Medulla oblongata (tissue), 1 donor: Measurements from ENCODE around the gene RECQL5.
"Not testable (repeated sequence)": the region's sequence is repeated elsewhere in the genome, so short reads cannot be mapped to it uniquely, and the experiment has no call there.

Experiments
- DNase-seq: peaks from one replicate; pipeline ENCODE4 v3.0.0-alpha.2; 2015; ENCODE audit errors: extremely low spot score

Gene RECQL5

GRCh38 chr17:75592348-75593020 is 74.5 kb downstream of the RECQL5 start:
- no peak for DNase-seq

- no peak for DNase-seq
Observed at GRCh38 chr17:75591722-75592302, 75.1 kb downstream of the RECQL5 start.

- DNase-seq: no peak
Observed at GRCh38 chr17:75590849-75591721, 75.9 kb downstream of the RECQL5 start.

- no peak for DNase-seq
Observed at GRCh38 chr17:75590314-75590761, 76.6 kb downstream of the RECQL5 start.

- no peak for DNase-seq
Observed at GRCh38 chr17:75589919-75590303, 77.0 kb downstream of the RECQL5 start.

GRCh38 chr17:75589012-75589918 is 77.7 kb downstream of the RECQL5 start:
- peak; percentile 91 for DNase-seq

- peak; percentile 14 for DNase-seq
Observed at GRCh38 chr17:75588596-75589011, 78.3 kb downstream of the RECQL5 start.

GRCh38 chr17:75587675-75588595 is 79.0 kb downstream of the RECQL5 start, which contains the start of gene MYO15B:
TSS of gene MYO15B (plus strand) at chr17:75587800. CDS start at chr17:75588058, 258 bp downstream.
- DNase-seq: peak; percentile 66

- no peak for DNase-seq
Observed at GRCh38 chr17:75584849-75585175, 82.1 kb downstream of the RECQL5 start.

- DNase-seq: not testable (repeated sequence)
Observed at GRCh38 chr17:75583197-75583596, 83.8 kb downstream of the RECQL5 start.

- not testable (repeated sequence) for DNase-seq
Observed at GRCh38 chr17:75581121-75581725, 85.7 kb downstream of the RECQL5 start.
